K562 (cell line): ENCODE results near the gene MRPL11.

Experiments used
- FOS ChIP-seq: IDR thresholded peaks from 3 replicates; pipeline ENCODE4 v1.6.1; 2011; ENCODE audit not compliant: insufficient read length; ENCODE audit errors: extremely low read depth
- FOSL1 ChIP-seq: fragments of 200-800 bp; sonication (Bioruptor generic); conservative IDR thresholded peaks from 2 replicates; pipeline ENCODE4 v1.6.1; 2016; ENCODE audit warnings: missing genetic modification characterization, missing compliant biosample characterization
- NFE2L1 ChIP-seq: fragments of 450-650 bp; IDR thresholded peaks from 2 replicates; pipeline ENCODE4 v1.6.1; 2016; ENCODE audit warnings: missing genetic modification characterization, low read depth, mild to moderate bottlenecking, missing compliant biosample characterization, moderate library complexity, borderline replicate concordance
- NR3C1 ChIP-seq: sonication (generic); formaldehyde crosslinking; IDR thresholded peaks from 2 replicates; pipeline ENCODE4 v1.8.1; 2022; ENCODE audit warnings: missing genetic modification reagents
- TEAD1 ChIP-seq, 2 experiments: fragments of 450-650 bp in 1 of 2; sonication (generic) in 1 of 2; formaldehyde crosslinking; IDR thresholded peaks; 2 replicates each; pipeline versions ENCODE4 v1.4.0 to v1.8.0; 2020 to 2022; ENCODE audit warnings: mild to moderate bottlenecking in 2 of 2, missing genetic modification reagents in 1 of 2
- ZNF639 ChIP-seq, 2 experiments: fragments of 200-800 bp in 1 of 2; sonication (Bioruptor generic) in 1 of 2; sonication (generic) in 1 of 2; formaldehyde crosslinking in 1 of 2; IDR thresholded peaks in 1 of 2; conservative IDR thresholded peaks in 1 of 2; 2 replicates each; pipeline versions ENCODE4 v1.5.0 to v1.6.1; 2016 to 2020; ENCODE audit warnings: missing compliant biosample characterization in 1 of 2, missing genetic modification characterization in 1 of 2, missing genetic modification reagents in 1 of 2
- ZNF780A ChIP-seq: fragments of 250-450 bp; sonication (Bioruptor Pico); IDR thresholded peaks from 2 replicates; pipeline ENCODE4 v1.5.0; 2021; ENCODE audit warnings: mild to moderate bottlenecking
- TF ChIP-seq, protein P1 (sequence below): sonication (generic); formaldehyde crosslinking; IDR thresholded peaks from 2 replicates; pipeline ENCODE4 v1.8.1; 2023; ENCODE audit warnings: mild to moderate bottlenecking, missing genetic modification reagents, moderate library complexity
- TF ChIP-seq, protein P2 (sequence below): sonication (generic); formaldehyde crosslinking; IDR thresholded peaks from 2 replicates; pipeline ENCODE4 v1.8.0; 2023; ENCODE audit warnings: missing genetic modification reagents, mild to moderate bottlenecking, borderline replicate concordance
- TF ChIP-seq, protein P3 (sequence below): sonication (generic); formaldehyde crosslinking; IDR thresholded peaks from 2 replicates; pipeline ENCODE4 v1.9.0; 2022; ENCODE audit warnings: mild to moderate bottlenecking, missing genetic modification reagents

DNA sequence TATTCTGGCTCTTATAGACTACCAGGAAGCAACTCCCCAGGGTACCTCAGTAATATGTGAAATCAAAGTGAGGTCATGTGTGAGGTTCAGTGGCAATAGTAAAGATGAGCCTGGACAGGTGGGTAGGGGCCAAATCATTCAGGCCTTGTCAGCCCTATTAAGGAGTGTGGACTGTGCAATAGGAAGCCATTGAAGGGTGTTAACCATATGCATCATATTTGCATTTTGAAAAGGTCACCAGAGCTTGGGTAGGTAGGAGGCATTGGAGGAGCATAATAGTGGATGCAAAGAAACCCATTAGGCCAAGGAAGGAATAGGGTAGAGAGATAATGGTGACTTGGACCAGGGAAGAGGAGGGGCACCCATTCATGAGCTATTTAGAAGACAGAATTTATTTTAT is 8.4 kb upstream of the MRPL11 start:
- no peak for TF ChIP-seq NR3C1 (CRISPR knock-in tag)
- no peak for TF ChIP-seq FOS
- no peak for TF ChIP-seq TEAD1 (CRISPR knock-in tag; IDR thresholded peaks at IDR 0.05)
- no peak for TF ChIP-seq NFE2L1 (tag)
- TF ChIP-seq, protein P1, sequence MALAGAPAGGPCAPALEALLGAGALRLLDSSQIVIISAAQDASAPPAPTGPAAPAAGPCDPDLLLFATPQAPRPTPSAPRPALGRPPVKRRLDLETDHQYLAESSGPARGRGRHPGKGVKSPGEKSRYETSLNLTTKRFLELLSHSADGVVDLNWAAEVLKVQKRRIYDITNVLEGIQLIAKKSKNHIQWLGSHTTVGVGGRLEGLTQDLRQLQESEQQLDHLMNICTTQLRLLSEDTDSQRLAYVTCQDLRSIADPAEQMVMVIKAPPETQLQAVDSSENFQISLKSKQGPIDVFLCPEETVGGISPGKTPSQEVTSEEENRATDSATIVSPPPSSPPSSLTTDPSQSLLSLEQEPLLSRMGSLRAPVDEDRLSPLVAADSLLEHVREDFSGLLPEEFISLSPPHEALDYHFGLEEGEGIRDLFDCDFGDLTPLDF (CRISPR knock-in tag), result no peak
- TF ChIP-seq, protein P2, sequence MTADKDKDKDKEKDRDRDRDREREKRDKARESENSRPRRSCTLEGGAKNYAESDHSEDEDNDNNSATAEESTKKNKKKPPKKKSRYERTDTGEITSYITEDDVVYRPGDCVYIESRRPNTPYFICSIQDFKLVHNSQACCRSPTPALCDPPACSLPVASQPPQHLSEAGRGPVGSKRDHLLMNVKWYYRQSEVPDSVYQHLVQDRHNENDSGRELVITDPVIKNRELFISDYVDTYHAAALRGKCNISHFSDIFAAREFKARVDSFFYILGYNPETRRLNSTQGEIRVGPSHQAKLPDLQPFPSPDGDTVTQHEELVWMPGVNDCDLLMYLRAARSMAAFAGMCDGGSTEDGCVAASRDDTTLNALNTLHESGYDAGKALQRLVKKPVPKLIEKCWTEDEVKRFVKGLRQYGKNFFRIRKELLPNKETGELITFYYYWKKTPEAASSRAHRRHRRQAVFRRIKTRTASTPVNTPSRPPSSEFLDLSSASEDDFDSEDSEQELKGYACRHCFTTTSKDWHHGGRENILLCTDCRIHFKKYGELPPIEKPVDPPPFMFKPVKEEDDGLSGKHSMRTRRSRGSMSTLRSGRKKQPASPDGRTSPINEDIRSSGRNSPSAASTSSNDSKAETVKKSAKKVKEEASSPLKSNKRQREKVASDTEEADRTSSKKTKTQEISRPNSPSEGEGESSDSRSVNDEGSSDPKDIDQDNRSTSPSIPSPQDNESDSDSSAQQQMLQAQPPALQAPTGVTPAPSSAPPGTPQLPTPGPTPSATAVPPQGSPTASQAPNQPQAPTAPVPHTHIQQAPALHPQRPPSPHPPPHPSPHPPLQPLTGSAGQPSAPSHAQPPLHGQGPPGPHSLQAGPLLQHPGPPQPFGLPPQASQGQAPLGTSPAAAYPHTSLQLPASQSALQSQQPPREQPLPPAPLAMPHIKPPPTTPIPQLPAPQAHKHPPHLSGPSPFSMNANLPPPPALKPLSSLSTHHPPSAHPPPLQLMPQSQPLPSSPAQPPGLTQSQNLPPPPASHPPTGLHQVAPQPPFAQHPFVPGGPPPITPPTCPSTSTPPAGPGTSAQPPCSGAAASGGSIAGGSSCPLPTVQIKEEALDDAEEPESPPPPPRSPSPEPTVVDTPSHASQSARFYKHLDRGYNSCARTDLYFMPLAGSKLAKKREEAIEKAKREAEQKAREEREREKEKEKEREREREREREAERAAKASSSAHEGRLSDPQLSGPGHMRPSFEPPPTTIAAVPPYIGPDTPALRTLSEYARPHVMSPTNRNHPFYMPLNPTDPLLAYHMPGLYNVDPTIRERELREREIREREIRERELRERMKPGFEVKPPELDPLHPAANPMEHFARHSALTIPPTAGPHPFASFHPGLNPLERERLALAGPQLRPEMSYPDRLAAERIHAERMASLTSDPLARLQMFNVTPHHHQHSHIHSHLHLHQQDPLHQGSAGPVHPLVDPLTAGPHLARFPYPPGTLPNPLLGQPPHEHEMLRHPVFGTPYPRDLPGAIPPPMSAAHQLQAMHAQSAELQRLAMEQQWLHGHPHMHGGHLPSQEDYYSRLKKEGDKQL (CRISPR knock-in tag), result no peak
- TF ChIP-seq FOSL1 (tag), result no peak
- TF ChIP-seq, protein P3, sequence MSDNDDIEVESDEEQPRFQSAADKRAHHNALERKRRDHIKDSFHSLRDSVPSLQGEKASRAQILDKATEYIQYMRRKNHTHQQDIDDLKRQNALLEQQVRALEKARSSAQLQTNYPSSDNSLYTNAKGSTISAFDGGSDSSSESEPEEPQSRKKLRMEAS, result no peak
- no peak for TF ChIP-seq ZNF780A
- TF ChIP-seq ZNF639 (CRISPR knock-in tag; conservative IDR thresholded peaks at IDR 0.05 in 1 of 2, IDR thresholded peaks at IDR 0.05 in 1 of 2), result no peak
